GM21528 (cell line): ENCODE results near the gene CNPY4.
"Not testable (repeated sequence)": the region's sequence is repeated elsewhere in the genome, so short reads cannot be mapped to it uniquely, and the experiment has no call there.

Source experiments
- ATAC-seq: cut with Tn5 transposase; IDR thresholded peaks from one replicate; pipeline ENCODE4 v1.9.1; 2021; ENCODE audit warnings: mild to moderate bottlenecking, moderate library complexity; ENCODE audit not compliant: unreplicated experiment, low FRiP score

CNPY4 gene

GRCh38 chr7:100141555-100141949 lies 22.1 kb downstream of the CNPY4 start:
- no peak for ATAC-seq

- no peak for ATAC-seq
Observed at GRCh38 chr7:100142461-100142860, 23.0 kb downstream of the CNPY4 start.

- not testable (repeated sequence) for ATAC-seq
Observed at GRCh38 chr7:100146350-100146749, 26.9 kb downstream of the CNPY4 start.

- no peak for ATAC-seq
Observed at GRCh38 chr7:100147278-100147677, 27.8 kb downstream of the CNPY4 start.

GRCh38 chr7:100148225-100148558 lies 28.8 kb downstream of the CNPY4 start:
- ATAC-seq = no peak

GRCh38 chr7:100148559-100149328 lies 29.3 kb downstream of the CNPY4 start, which contains the start of gene LAMTOR4:
LAMTOR4 (plus strand) TSS chr7:100148918; CDS start chr7:100148973, 55 bp downstream.
- ATAC-seq = peak; percentile 98

- ATAC-seq = no peak
Observed at GRCh38 chr7:100152404-100152803, 33.0 kb downstream of the CNPY4 start.

GRCh38 chr7:100152937-100153666 lies 33.7 kb downstream of the CNPY4 start:
- ATAC-seq = no peak

GRCh38 chr7:100153708-100154535 lies 34.5 kb downstream of the CNPY4 start:
- ATAC-seq = no peak

- no peak for ATAC-seq
Observed at GRCh38 chr7:100154651-100155491, 35.4 kb downstream of the CNPY4 start.

GRCh38 chr7:100155553-100156317 lies 36.3 kb downstream of the CNPY4 start:
- no peak for ATAC-seq

GRCh38 chr7:100156331-100157068 lies 37.1 kb downstream of the CNPY4 start:
- ATAC-seq = no peak

- no peak for ATAC-seq
Observed at GRCh38 chr7:100157069-100157333, 37.6 kb downstream of the CNPY4 start.

GRCh38 chr7:100157334-100158228 lies 38.1 kb downstream of the CNPY4 start:
- no peak for ATAC-seq

- ATAC-seq = no peak
Observed at GRCh38 chr7:100158229-100159098, 39.0 kb downstream of the CNPY4 start, which contains the start of gene TRAPPC14. TRAPPC14 (minus strand) TSS chr7:100158723; CDS start chr7:100158499, 224 bp downstream.

- ATAC-seq = no peak
Observed at GRCh38 chr7:100159099-100159623, 39.7 kb downstream of the CNPY4 start.

- ATAC-seq = no peak
Observed at GRCh38 chr7:100160067-100160466, 40.6 kb downstream of the CNPY4 start.
